AG04449 (cell line): ENCODE measurements around the gene BHLHE23.

Experiments
- CTCF ChIA-PET: fragments of 350-600 bp; formaldehyde crosslinking; extraction: SDS; loops from one replicate; lab custom pipeline; 2021; ENCODE audit warnings: antibody characterized with exemption; lab: Yijun Ruan, JAX
- POLR2A ChIA-PET: fragments of 400-600, 350-600 bp; formaldehyde crosslinking; extraction: SDS; loops from one replicate; lab custom pipeline; 2020; ENCODE audit warnings: antibody characterized with exemption, inconsistent platforms; lab: Yijun Ruan, JAX
- DNase-seq: peaks from one replicate; pipeline ENCODE4 v3.0.0-alpha.2; 2010; ENCODE audit warnings: low read depth, low spot score
- H3K4me3 ChIP-seq: 2 replicates; pipeline ENCODE4 v1.5.1; 2011; ENCODE audit warnings: low read depth, mild to moderate bottlenecking, control low read depth, low read length
- CTCF ChIP-seq: IDR thresholded peaks from one replicate; pipeline ENCODE4 v1.5.1; 2011; ENCODE audit warnings: mild to moderate bottlenecking, moderate library complexity, low read length, control low read depth, inconsistent platforms; ENCODE audit not compliant: insufficient read depth; ENCODE audit errors: missing control alignments

Gene BHLHE23

GRCh38 chr20:63023936-63024571, 17.3 kb upstream of the BHLHE23 start:
- no peak for TF ChIP-seq CTCF
- DNase-seq: no peak
- CTCF ChIA-PET: interaction anchor here (1.1 to 2.4 kb wide), 3 partner anchors 10 to 51 kb away, joined by 3 to 7 read pairs (median 4); no protein-coding TSS in a partner anchor
- no peak overlapping the region for H3K4me3 ChIP-seq
- POLR2A ChIA-PET: no interaction called here

- no peak overlapping the region for H3K4me3 ChIP-seq
- no peak for TF ChIP-seq CTCF
- ChIA-PET POLR2A (no interaction called here), CTCF (interaction anchor here (1.1 to 1.6 kb wide), 3 partner anchors 10 to 50 kb away, joined by 3 to 4 read pairs (median 4); no protein-coding TSS in a partner anchor)
- DNase-seq: no peak
Observed at GRCh38 chr20:63023071-63023935, 16.5 kb upstream of the BHLHE23 start.

GRCh38 chr20:63022501-63022900, 15.7 kb upstream of the BHLHE23 start:
- ChIA-PET CTCF (interaction anchor here (1.4 kb wide), 1 partner anchor 13 kb away, joined by 4 read pairs; no protein-coding TSS in a partner anchor), POLR2A (no interaction called here)
- DNase-seq: no peak
- TF ChIP-seq CTCF: no peak
- H3K4me3 ChIP-seq: no peak overlapping the region

GRCh38 chr20:63021356-63022321, 14.9 kb upstream of the BHLHE23 start:
- TF ChIP-seq CTCF: no peak
- H3K4me3 ChIP-seq: no peak overlapping the region
- DNase-seq: no peak
- ChIA-PET CTCF (interaction anchor here (1.0 to 1.4 kb wide), 2 partner anchors 9 to 13 kb away, joined by 3 to 4 read pairs; no protein-coding TSS in a partner anchor), POLR2A (no interaction called here)

- H3K4me3 ChIP-seq: no peak overlapping the region
- no peak for TF ChIP-seq CTCF
- no peak for DNase-seq
- ChIA-PET POLR2A (no interaction called here), CTCF (interaction anchor here (1.0 to 2.0 kb wide), 2 partner anchors 9 to 12 kb away, joined by 3 to 9 read pairs; no protein-coding TSS in a partner anchor)
Observed at GRCh38 chr20:63020681-63021080, 13.9 kb upstream of the BHLHE23 start.
